ENCODE data around the gene DNASE1L2.

Gene DNASE1L2

DNA sequence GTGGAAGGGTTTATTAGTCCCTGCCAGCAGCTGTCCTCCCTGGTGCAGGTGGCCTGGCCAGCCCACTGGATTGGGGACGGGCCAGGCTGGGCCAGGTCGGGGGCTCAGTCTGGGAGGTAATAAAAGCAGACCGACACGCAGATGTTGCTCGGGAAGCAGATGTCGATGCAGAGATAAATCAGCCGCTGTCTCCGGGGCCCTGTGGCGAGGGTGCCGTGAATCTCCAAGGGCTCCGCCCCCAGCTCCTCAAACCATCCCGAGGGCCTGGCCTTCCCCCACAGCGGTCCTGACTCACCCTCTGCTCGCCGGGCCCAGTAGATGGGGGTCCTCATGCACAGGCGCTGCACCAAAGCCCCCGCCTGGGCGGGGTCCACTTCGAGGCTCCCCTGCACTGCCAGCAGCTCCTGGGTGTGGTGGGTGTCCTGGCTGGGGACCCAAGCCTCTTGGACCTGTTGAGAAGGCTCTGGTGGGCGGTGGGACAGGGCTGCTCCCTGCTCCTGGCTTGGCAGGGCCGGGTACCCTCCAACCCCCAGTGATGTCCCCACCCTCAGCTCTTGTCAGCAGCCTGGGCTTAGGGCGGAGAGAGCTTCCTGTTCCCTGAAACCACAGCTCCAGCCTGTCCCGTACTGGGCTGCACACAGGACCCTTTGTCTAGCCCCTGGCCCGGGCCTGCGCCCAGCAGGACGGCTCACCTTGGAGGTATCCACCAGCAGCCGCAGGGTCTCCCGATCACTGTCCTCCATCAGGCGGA is 26.8 kb upstream of the DNASE1L2 start:
- TF ChIP-seq GATA3 (IDR thresholded peaks at IDR 0.05; ENCODE audit: low read depth, low read length), result no peak

DNA sequence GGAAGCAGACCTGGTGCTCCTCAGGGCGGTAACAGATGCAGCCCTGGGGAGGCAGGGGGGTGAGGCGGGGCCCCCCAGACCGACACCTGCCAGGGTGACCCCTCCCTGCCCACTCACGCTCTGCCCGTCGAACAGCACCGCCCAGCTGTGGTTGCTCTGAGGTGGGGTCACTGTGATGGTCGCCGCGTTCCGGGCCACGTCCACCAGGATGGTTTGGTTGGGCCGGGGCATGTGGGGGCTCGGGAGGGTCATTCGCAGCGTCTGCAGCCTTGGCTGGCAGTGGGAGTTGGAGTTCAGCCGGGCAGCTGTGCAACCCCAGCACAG is 26.3 kb upstream of the DNASE1L2 start:
- no peak for TF ChIP-seq GATA3 (IDR thresholded peaks at IDR 0.05; ENCODE audit: low read depth, low read length)
- no peak for TF ChIP-seq GATA2 (IDR thresholded peaks at IDR 0.05; ENCODE audit: low read depth, low read length)

DNA sequence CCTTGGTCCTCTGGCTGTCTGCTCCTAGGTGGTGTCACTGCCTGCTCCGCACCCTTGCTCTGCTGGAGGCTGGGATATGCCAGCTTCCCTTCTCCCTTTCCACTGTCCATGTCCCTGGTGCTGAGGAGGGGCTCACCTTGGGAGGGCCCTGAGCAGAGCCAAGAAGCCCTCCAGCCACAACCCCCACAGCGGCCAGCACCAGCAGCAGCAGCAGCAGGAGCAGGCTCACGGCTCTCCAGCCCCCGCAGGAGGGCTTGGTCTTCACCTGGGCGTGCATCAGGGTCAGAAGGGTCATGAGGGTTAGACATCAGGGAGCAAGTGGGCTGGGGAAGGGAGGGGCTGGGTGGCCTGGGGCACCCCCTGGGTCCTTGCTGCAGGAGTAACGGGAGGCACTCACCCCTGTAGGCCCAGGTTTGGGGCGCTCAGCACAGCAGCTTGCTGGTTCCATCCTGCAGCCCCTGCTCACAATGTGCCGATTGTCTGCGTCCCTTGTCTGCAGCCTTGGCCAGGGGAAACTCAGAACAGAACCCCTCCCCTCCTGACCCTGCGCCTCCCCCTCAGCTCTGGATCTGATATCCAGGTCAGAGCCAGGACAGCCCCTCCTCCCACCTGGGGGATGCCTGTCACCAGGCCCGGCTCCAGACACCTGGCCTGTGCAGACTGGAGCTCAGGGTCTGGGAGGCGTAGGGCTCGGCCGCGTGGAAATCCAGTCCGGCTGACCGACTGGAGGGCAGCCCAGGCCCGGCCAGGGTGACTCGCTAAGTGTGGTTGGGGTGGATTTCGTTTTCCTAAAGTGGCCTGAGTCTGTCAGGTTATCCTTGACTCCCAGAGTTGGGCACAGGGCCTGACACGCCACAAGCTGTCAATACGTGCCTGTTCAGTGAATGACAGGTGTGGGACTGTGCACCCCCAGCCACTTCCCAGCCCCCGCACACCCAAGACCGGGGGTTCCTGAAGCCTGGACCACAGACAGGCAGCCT is 25.6 kb upstream of the DNASE1L2 start, which contains the start of gene BRICD5:
Gene BRICD5 (minus strand): TSS at position 478 of the 980 bp plus-strand sequence. CDS start 30 bp downstream, at position 448.
- no peak for TF ChIP-seq GATA2 (IDR thresholded peaks at IDR 0.05; ENCODE audit: low read depth, low read length)
- TF ChIP-seq GATA3 (IDR thresholded peaks at IDR 0.05; ENCODE audit: low read depth, low read length), result no peak

DNA sequence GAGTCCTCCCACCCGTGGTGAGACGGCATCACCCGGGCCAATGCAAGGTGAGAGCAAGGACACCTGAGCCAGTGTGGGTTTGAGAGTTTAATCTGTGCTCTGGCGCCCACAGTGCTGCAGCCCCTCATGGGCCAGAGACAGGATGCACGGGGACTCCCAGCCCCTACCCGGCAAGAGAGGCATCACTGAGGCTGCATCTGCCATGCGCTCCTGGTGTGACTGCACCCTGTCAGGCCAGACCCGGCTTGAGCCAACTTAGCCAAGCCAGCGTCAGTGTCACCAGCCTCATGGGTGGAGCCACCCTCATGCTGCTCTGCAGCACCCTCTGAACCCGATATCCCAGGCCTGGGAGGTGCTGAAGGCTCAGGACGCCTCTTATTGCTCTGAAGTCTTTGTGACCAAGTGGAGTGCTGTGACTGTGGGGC is 24.3 kb upstream of the DNASE1L2 start:
- TF ChIP-seq GATA2 (IDR thresholded peaks at IDR 0.05; ENCODE audit: low read depth, low read length) (no peak), GATA3 (IDR thresholded peaks at IDR 0.05; ENCODE audit: low read depth, low read length) (no peak)

DNA sequence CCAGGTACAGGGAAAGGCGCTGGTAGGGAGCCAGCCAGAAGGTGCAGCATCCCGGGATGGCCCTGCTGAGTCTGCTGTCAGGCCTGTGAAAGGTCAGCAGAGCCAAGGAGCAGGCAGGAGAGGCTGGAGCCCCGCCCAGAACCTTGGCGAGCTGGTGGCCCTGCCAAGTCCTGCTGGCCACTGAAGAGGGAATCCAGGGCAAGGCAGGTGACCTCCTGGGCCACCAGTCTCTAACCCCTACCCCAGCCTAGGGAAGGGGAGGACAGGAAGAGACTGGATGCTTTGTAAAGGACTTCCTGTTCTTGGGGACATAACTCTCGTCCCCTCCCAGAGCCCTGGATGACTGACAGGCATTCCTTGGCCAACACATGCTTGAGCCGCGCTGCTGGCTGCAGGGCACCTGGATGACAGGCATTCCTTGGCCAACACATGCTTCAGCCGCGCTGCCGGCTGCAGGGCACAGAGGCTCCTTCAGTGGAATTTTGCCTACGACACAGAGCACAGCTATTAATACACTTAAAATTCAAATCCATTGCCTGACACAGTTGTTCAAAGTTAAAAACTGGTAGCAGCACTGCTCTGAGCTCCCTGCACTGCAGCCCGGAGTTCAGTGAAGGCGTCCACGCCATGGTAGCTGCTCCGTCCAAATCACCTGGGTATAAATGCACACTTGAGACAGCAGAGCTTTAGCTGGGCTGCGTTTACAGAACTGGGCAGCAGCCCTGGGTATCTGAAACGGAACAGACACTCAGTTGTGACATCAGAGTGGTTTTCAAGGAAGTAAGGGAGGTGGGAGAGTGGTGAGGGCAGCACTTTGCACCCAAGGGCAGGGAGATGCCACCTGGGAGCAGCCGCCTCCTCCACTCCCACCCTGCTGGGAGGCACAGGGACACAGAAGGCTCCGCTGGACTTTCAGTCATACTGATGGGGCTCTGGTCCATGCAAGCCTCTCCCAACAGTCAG is 23.6 kb upstream of the DNASE1L2 start:
- TF ChIP-seq GATA3 (IDR thresholded peaks at IDR 0.05; ENCODE audit: low read depth, low read length) (no peak), GATA2 (IDR thresholded peaks at IDR 0.05; ENCODE audit: low read depth, low read length) (no peak)

DNA sequence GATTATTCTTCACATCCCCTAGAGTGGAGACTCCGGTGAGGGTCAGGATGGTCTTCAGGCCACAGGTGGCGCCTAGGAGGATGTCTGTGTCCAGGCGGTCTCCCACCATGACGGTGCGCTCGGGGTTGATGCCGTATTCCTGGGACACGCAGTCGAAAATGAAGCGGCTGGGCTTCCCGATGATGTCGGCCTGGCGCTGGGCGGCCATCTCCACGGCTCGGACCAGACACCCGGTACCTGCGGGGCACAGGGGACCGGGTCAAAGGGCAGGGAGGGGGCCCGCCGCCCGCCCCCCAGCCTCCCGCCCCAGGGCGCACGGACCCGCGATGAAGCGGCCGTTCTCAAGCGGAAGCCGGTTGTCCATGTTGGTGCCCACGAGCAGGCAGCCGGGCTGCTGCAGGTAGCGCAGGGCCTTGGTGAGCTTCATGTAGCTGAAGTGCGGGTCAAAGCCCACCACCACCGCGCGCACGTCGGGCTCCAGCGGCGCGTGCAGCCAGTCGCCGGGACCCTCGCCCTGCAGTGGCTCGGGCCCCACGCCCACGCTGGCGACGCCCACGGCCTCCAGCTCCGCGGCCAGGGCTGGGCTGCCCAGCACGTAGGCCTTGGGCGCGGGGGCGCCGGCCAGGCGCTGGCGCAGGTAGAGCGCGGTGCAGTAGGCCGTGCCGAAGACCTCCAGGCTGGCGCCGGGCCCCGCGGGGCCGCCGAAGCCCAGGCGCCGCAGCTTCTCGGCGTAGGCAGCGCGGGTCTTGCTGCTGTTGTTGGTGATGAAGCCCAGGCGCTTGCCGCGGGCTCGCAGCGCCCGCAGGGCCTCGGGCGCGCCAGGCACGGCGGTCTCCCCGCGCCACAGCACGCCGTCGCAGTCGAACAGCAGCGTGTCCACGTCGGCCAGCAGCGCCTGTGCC is 22.2 kb upstream of the DNASE1L2 start:
- no peak for TF ChIP-seq GATA3 (IDR thresholded peaks at IDR 0.05; ENCODE audit: low read depth, low read length)

DNA sequence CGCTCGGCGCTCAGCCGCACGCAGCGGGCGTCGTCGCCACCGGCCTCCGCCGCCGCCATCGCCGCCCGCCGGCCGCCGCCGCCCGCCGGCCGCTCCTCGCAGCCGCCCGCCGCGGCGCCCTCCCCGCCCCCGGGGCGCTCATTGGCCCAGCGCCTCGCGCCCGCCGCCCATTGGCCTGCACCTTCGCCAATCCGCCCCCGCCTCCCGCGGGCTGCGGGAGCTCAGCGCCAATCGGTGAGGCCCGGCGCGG is 21.6 kb upstream of the DNASE1L2 start, which contains the start of gene PGP:
Gene PGP (minus strand): TSS at position 122 of the 250 bp plus-strand sequence. CDS start 63 bp downstream, at position 59.
- no peak for TF ChIP-seq GATA3 (IDR thresholded peaks at IDR 0.05; ENCODE audit: low read depth, low read length)
- no peak for TF ChIP-seq GATA2 (IDR thresholded peaks at IDR 0.05; ENCODE audit: low read depth, low read length)

DNA sequence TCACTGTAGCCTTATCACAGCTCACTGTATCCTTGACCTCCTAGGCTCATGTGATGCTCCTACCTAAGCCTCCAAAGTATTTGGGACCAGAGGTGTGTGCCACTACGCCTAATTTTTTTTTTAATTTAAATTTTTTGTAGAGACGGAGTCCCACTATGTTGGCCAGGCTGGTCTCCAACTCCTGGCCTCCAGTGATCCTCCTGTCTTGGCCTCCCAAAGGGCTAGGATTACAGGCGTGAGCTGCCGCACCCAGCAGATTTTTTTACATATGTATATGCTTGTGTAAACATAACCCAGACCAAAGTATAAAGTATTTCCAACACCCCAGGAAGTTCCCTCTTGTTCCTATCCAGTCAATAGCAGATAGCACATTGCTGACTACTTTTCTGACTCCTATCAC is 19.9 kb upstream of the DNASE1L2 start:
- TF ChIP-seq GATA2 (IDR thresholded peaks at IDR 0.05; ENCODE audit: low read depth, low read length) (no peak), GATA3 (IDR thresholded peaks at IDR 0.05; ENCODE audit: low read depth, low read length) (no peak)

DNA sequence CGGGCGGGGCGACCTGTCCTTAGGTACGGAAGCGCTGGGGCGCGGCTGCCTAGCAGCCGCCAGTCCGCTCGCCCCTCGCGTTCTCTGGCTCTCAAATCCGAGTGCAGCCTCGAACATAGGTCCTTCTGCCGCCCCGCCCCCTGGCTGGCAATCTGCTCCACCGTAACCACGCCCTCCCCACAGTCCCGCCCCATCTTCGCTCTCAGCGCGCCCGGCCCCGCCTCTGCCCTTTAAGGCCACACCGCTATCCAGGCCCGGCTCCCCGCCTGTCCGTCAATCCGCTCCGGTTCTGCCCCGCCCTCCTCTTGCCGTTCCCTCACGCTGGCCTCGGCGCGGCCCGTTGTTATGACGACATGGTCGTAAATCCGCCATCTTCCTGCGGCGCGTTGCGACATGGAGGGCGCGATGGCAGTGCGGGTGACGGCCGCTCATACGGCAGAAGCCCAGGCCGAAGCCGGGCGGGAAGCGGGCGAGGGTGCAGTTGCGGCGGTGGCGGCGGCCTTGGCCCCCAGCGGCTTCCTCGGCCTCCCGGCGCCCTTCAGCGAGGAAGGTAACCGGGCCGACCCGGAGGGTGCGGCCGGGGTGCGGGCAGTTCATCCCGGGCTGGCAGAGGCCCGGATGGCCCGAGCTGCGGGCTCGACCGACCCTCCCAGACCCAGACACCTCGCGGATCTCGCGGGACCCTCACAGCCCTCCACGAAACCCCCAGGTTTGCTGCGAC is 12.9 kb upstream of the DNASE1L2 start, which contains the start of gene E4F1:
Gene E4F1 (plus strand): TSS at position 371 of the 721 bp plus-strand sequence. CDS start 23 bp downstream, at position 394.
- TF ChIP-seq GATA2 (IDR thresholded peaks at IDR 0.05; ENCODE audit: low read depth, low read length) (no peak), GATA3 (IDR thresholded peaks at IDR 0.05; ENCODE audit: low read depth, low read length) (no peak)

DNA sequence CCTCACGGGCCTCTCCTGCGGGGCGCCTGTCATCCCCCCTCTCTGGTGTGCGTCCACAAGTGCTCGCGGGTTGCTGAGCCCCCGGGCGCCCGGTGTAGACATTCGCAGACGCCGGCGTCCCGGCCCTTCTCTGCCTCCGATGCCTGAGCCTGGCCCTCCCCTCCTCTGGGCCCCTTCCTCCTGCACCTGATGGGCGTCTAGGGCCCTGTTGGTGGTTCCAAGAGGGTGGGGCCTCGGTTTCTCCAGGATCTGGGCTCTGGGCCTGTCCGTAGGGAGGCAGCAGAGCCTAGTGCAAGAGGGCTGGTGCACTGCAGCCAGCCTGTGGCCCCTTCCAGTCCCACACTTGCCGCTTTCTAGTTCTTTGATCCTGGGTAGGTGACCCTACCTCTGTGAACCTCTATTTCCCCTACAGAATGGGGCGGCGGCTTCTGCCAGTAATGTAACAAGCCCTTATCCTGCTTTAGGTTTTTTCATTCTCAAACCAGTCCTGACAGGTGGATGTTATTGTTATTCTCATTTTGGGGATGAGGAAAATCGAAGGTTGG is 12.2 kb upstream of the DNASE1L2 start:
- TF ChIP-seq GATA3 (IDR thresholded peaks at IDR 0.05; ENCODE audit: low read depth, low read length) (no peak), GATA2 (IDR thresholded peaks at IDR 0.05; ENCODE audit: low read depth, low read length) (no peak)

DNA sequence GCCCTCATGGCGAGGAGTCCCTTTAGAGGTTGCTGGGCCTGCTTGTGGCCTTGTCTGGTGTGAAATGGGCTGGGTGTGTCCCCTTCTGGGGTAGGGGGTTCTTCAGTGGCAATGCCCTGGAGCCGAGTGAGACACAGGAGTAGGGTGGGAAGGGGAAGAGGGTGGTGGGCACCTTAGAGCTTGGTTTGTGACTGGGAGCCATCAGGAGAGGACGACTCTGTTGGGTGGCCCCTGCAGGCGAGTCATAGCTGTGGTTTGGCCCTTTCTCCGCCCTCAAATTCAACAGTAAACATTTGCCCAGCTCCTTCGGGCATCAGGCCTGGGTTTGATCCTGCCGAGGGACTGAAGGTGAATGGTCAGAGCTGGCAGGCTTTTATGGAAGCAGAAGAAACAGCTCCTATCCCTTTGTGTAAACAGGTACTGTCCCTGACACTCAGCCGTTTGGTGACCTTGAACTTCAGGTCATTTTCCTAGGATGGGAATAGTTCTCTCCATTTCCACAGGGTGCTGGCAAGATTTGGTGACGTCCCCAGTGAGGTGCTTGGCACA is 9.9 kb upstream of the DNASE1L2 start:
- TF ChIP-seq GATA3 (IDR thresholded peaks at IDR 0.05; ENCODE audit: low read depth, low read length) (no peak), GATA2 (IDR thresholded peaks at IDR 0.05; ENCODE audit: low read depth, low read length) (no peak)

DNA sequence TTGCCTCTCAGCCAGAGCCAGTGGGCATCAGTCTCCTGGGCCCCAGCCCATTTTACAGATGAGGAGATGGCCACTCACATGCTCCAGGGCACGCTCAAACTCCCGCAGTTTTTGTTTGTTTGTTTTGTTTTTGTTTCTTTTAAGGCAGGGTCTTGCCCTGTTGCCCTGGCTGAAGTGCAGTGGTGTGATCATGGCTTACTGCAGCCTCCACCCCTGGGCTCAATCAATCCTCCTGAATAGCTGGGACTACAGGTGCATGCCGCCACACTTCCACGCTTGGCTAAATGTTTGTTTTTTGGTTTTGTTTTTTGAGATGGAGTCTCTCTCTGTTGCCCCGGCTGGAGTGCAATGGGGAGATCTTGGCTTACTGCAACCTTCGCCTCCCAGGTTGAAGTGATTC is 9.3 kb upstream of the DNASE1L2 start:
- no peak for TF ChIP-seq GATA2 (IDR thresholded peaks at IDR 0.05; ENCODE audit: low read depth, low read length)
- no peak for TF ChIP-seq GATA3 (IDR thresholded peaks at IDR 0.05; ENCODE audit: low read depth, low read length)

All from SH-SY5Y (cell line).